Measurements from ENCODE around the gene BMAL1.
A peak's percentile ranks its signal among the peaks of the same experiment; 100 is the strongest.

BMAL1 gene

DNA sequence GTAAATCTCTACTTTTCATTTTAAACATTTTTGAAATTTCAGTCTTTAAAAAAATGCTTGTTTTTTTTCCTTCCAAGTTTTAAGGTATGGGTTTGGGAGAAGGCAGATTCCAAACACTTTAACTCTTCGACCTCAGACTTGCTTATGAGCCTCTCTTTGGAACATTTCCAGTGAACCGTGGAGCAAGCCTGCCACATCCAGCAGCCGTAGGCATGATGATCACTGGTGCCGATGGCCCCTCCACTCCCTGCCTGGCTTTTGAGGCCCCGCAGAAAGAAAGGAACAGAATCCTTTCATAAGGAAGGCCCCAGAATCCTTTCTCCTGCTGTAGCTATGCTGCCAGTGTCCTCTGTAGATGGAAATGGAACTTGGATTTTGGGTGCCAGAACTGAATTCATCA is 50.7 kb downstream of the BMAL1 start:
- TF ChIP-seq, protein P1, sequence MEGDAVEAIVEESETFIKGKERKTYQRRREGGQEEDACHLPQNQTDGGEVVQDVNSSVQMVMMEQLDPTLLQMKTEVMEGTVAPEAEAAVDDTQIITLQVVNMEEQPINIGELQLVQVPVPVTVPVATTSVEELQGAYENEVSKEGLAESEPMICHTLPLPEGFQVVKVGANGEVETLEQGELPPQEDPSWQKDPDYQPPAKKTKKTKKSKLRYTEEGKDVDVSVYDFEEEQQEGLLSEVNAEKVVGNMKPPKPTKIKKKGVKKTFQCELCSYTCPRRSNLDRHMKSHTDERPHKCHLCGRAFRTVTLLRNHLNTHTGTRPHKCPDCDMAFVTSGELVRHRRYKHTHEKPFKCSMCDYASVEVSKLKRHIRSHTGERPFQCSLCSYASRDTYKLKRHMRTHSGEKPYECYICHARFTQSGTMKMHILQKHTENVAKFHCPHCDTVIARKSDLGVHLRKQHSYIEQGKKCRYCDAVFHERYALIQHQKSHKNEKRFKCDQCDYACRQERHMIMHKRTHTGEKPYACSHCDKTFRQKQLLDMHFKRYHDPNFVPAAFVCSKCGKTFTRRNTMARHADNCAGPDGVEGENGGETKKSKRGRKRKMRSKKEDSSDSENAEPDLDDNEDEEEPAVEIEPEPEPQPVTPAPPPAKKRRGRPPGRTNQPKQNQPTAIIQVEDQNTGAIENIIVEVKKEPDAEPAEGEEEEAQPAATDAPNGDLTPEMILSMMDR (IDR thresholded peaks at IDR 0.05) = no peak
- DNase-seq = no peak
- H3K4me3 Mint-ChIP-seq = no peak overlapping the region
- H3K9me3 Mint-ChIP-seq = no peaks in the 10 kb centered on the region
- peaks cover 8% of the 10 kb centered on the region for H3K27me3 Mint-ChIP-seq (ENCODE audit: low read depth, poor library complexity)
- H3K4me1 Mint-ChIP-seq = peaks cover 48% of the 10 kb centered on the region
- peak overlapping the region; percentile 57 for H3K27ac Mint-ChIP-seq
- H3K36me3 Mint-ChIP-seq (ENCODE audit: low read depth) = no peaks in the 10 kb centered on the region

DNA sequence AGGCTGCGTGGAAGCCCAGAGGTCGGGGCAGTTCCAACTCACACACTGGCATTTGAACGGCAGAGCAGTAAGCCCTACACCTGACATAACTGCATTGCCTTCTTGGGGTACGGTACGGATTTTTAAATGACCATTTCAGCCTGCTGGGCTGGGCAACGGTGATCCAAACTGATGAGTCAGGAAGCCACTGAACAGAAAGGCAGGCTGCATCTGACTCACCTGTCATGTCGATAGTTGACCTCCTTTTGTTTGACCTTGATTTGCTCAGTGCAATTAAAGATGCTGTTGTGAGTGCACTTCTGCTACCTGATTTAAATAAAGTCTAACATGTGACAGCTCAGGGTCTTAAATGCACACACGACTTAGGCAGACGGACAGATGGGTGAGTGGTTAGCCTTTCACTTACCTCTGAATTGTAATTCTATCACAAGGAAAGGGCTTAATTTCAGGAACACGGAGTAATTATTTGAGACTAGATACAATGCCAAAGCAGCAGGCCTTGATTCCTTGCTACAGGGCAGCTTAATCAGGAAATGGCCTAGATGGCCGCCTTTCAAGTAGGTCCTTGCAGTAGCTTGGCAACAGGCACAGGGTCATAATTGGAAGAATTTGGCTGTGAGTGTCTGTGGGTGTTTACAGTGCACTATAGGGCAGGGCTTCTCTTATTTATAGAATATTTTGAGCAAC is 52.2 kb downstream of the BMAL1 start:
- TF ChIP-seq, protein P1 (IDR thresholded peaks at IDR 0.05) = no peak
- Mint-ChIP-seq H3K4me3 (no peak overlapping the region), H3K27me3 (ENCODE audit: low read depth, poor library complexity) (peaks cover 5% of the 10 kb centered on the region), H3K27ac (no peak overlapping the region), H3K9me3 (no peaks in the 10 kb centered on the region), H3K4me1 (peaks cover 47% of the 10 kb centered on the region), H3K36me3 (ENCODE audit: low read depth) (no peaks in the 10 kb centered on the region)
- DNase-seq = no peak

DNA sequence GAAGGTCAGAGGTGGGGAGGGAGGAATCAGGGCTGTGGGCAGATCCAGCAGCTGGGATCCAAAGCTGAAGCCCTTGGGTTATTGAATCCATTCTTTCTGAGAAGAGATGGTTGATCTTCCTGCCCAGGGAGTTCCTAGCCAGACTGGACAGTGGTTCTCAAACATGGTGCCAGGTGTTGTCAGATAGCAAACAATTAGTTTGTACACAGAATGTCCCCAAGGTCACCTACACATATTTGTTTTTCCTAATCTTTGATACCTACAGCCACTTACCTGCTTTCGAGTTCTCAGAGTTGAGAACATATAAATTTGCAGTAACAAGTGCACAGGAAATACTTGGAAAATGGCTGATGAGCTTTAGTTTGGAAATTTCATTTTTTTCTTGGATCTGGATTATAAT is 54.5 kb downstream of the BMAL1 start:
- Mint-ChIP-seq H3K36me3 (ENCODE audit: low read depth) (no peaks in the 10 kb centered on the region), H3K27me3 (ENCODE audit: low read depth, poor library complexity) (peaks cover 5% of the 10 kb centered on the region), H3K9me3 (no peaks in the 10 kb centered on the region), H3K4me3 (no peak overlapping the region), H3K4me1 (peaks cover 44% of the 10 kb centered on the region), H3K27ac (no peak overlapping the region)
- TF ChIP-seq, protein P1 (IDR thresholded peaks at IDR 0.05) = no peak
- DNase-seq = no peak

DNA sequence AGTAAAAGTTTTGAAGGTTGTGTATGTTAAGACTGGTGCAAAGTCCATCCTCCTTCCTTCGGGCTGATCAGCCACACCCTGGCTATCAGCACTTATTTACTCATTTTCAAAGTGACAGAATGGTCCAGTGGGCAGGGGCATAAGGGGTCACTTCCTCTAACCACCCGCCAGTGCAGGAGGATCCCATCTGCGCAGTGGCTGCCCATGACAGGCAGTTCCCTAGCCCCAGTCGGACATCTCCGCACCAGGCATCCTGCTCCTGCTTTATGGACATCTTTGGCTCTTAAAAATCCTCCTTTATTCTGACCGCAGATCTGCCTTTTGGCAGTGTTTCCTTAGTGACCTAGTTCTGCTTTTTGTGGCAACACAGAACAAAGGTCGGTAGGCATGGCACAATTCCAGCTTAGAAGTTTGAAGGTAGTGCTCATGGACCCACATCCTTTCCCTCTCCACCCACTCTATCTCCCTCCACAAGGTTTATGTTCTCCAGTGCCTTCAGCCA is 55.9 kb downstream of the BMAL1 start:
- no peaks in the 10 kb centered on the region for H3K9me3 Mint-ChIP-seq
- peaks cover 5% of the 10 kb centered on the region for H3K27me3 Mint-ChIP-seq (ENCODE audit: low read depth, poor library complexity)
- DNase-seq = no peak
- H3K4me3 Mint-ChIP-seq = no peak overlapping the region
- H3K4me1 Mint-ChIP-seq = peaks cover 30% of the 10 kb centered on the region
- TF ChIP-seq, protein P1 (IDR thresholded peaks at IDR 0.05) = no peak
- H3K27ac Mint-ChIP-seq = peak overlapping the region; percentile 88
- H3K36me3 Mint-ChIP-seq (ENCODE audit: low read depth) = no peaks in the 10 kb centered on the region

DNA sequence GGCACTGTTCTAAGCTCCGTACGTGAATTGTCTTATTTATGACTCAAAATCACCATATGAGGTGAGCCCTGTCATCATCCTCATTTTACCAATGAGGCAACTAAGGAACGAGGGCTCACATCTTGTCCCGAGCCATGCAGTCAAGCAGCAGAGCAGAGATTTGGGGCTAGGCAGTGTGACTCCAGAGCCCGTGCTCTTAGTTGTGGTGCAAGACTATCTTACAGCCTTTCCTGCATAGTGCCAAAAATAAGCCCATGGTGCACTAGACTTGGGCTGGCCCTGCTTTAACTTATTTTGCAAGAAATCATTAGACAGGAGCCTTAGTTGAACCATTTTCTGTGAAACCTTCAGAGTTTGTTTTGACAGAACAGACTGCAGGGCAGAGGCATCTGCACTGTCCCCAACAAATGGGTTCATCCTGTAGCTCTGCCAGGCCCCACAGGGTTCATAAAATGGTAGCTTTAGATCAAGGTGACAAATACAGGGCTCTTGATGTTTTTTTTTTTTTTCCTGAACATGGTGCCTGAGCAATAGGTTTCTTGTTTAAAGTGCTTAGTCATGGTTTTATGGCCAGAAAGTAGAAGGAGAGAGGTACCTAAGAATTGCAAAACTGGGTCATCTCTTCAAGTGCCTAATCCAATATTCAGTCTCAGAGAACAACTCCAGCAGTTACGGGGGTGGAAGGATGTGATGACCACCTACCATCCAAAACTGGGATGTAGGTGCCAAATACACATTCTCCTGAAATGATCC is 56.6 kb downstream of the BMAL1 start:
- Mint-ChIP-seq H3K4me3 (no peak overlapping the region), H3K4me1 (peaks cover 29% of the 10 kb centered on the region), H3K9me3 (no peaks in the 10 kb centered on the region), H3K36me3 (ENCODE audit: low read depth) (no peaks in the 10 kb centered on the region), H3K27me3 (ENCODE audit: low read depth, poor library complexity) (peaks cover 5% of the 10 kb centered on the region), H3K27ac (no peak overlapping the region)
- TF ChIP-seq, protein P1 (IDR thresholded peaks at IDR 0.05) = no peak
- DNase-seq = no peak
